M059J (cell line): ENCODE data around the gene RAP2A. TPM values are rescaled to one million over a fixed set of nuclear protein-coding genes. Genes with fewer than 3 reads are reported as not detected.

Source experiments
- DNase-seq: peaks from one replicate; pipeline ENCODE4 v3.0.0-alpha.2; 2012; ENCODE audit warnings: low read depth
- total RNA-seq: library from RNA; depleted of rRNA; stranded (reverse); fragments of >200 nt; shearing (Covaris generic); gene quantifications from 2 replicates; pipeline ENCODE4 v1.2.3, GENCODE V29; 2014

Gene RAP2A
- total RNA-seq, 1 experiment from 2014 or later = 20.7 TPM

- DNase-seq = peak; percentile 54
Observed at GRCh38 chr13:97422118-97423054, 11.6 kb upstream of the RAP2A start.

GRCh38 chr13:97423300-97424045, 10.5 kb upstream of the RAP2A start:
- DNase-seq = no peak

- DNase-seq = no peak
Observed at GRCh38 chr13:97425590-97425989, 8.4 kb upstream of the RAP2A start.

- no peak for DNase-seq
Observed at GRCh38 chr13:97426695-97427094, 7.3 kb upstream of the RAP2A start.

GRCh38 chr13:97429681-97430081, 4.3 kb upstream of the RAP2A start:
- peak; percentile 48 for DNase-seq

- DNase-seq = no peak
Observed at GRCh38 chr13:97430296-97430695, 3.7 kb upstream of the RAP2A start.

- no peak for DNase-seq
Observed at GRCh38 chr13:97431171-97431764, 2.7 kb upstream of the RAP2A start.

- DNase-seq = peak; percentile 5
Observed at GRCh38 chr13:97432232-97432916, 1.6 kb upstream of the RAP2A start.

GRCh38 chr13:97432917-97433726, 847 bp upstream of the RAP2A start:
- DNase-seq = peak; percentile 99

- DNase-seq = peak; percentile 36
Observed at GRCh38 chr13:97434397-97435201, 630 bp downstream of the RAP2A start.

- DNase-seq = no peak
Observed at GRCh38 chr13:97435323-97435722, 1.4 kb downstream of the RAP2A start.

GRCh38 chr13:97435794-97436193, 1.8 kb downstream of the RAP2A start:
- DNase-seq = peak; percentile 15

- DNase-seq = no peak
Observed at GRCh38 chr13:97436845-97437244, 2.9 kb downstream of the RAP2A start.

- no peak for DNase-seq
Observed at GRCh38 chr13:97437729-97438128, 3.8 kb downstream of the RAP2A start.

- DNase-seq = no peak
Observed at GRCh38 chr13:97438856-97439595, 5.1 kb downstream of the RAP2A start.

- DNase-seq = no peak
Observed at GRCh38 chr13:97440598-97441170, 6.7 kb downstream of the RAP2A start.

GRCh38 chr13:97441368-97441767, 7.4 kb downstream of the RAP2A start:
- DNase-seq = no peak

GRCh38 chr13:97445522-97446187, 11.7 kb downstream of the RAP2A start:
- DNase-seq = no peak
